H1 (cell line): ENCODE data around the gene MRE11. TPM values are rescaled to one million over a fixed set of nuclear protein-coding genes. Genes with fewer than 3 reads are reported as not detected.

ENCODE experiments used
- CTCF ChIA-PET: fragments of 300-600 bp; sonication (Branson Sonifier 250); formaldehyde crosslinking; loops from one replicate; lab custom pipeline; 2021; ENCODE audit not compliant: partially characterized antibody; lab: Charles Lee
- POLR2A ChIA-PET: fragments of 300-600 bp; sonication (Branson Sonifier 250); formaldehyde crosslinking; loops from one replicate; lab custom pipeline; 2021; ENCODE audit warnings: inconsistent platforms; ENCODE audit not compliant: partially characterized antibody; lab: Charles Lee
- DNase-seq, 2 experiments: peaks; one replicate each; pipeline versions ENCODE4 v3.0.0 to v3.0.0-alpha.2; 2010 to 2022; ENCODE audit warnings: low spot score in 2 of 2, low read depth in 1 of 2, mixed read lengths in 1 of 2
- FAIRE-seq: peaks from 2 replicates; lab custom pipeline; 2011; peaks lifted over from hg19 to GRCh38; lab: Jason Lieb, UNC
- H2AFZ ChIP-seq: 2 replicates; pipeline ENCODE4 v1.8.1; 2012; ENCODE audit warnings: low read length, inconsistent platforms
- H2AK5ac ChIP-seq: 2 replicates; pipeline ENCODE4 v1.6.1; 2013; ENCODE audit warnings: low read depth, low read length
- H2BK120ac ChIP-seq: replicated peaks from 2 replicates; pipeline ENCODE3; 2013; ENCODE audit warnings: low read depth, low read length, inconsistent platforms
- H2BK12ac ChIP-seq: 2 replicates; pipeline ENCODE4 v1.6.1; 2013; ENCODE audit warnings: low read depth, low read length
- H2BK15ac ChIP-seq: 2 replicates; pipeline ENCODE4 v1.6.1; 2013; ENCODE audit warnings: low read length
- H2BK20ac ChIP-seq: 2 replicates; pipeline ENCODE4 v1.6.1; 2013; ENCODE audit warnings: low read length
- H2BK5ac ChIP-seq: 2 replicates; pipeline ENCODE4 v1.6.1; 2013; ENCODE audit warnings: low read depth, low read length
- H3K14ac ChIP-seq: 2 replicates; pipeline ENCODE4 v1.6.1; 2013; ENCODE audit warnings: inconsistent platforms; ENCODE audit not compliant: insufficient read length
- H3K18ac ChIP-seq: 2 replicates; pipeline ENCODE4 v1.6.1; 2013; ENCODE audit warnings: low read length; ENCODE audit errors: extremely low read depth
- H3K23ac ChIP-seq: 2 replicates; pipeline ENCODE4 v1.6.1; 2013; ENCODE audit warnings: inconsistent platforms; ENCODE audit not compliant: insufficient read length
- H3K23me2 ChIP-seq: 2 replicates; pipeline ENCODE4 v1.6.1; 2013; ENCODE audit warnings: low read depth, low read length
- H3K27ac ChIP-seq: 2 replicates; pipeline ENCODE4 v1.6.1; 2011; ENCODE audit warnings: low read depth, low read length, inconsistent platforms
- H3K27me3 ChIP-seq, 4 experiments: replicated peaks in 1 of 4; 1 replicate in 1 of 4; 2 replicates in 3 of 4; pipeline versions ENCODE4 v1.6.1 to v1.8.1; 2011 to 2013; ENCODE audit warnings: low read length in 3 of 4, mild to moderate bottlenecking in 3 of 4, inconsistent platforms in 2 of 4, mixed read lengths in 2 of 4, moderate library complexity in 1 of 4; ENCODE audit not compliant: control insufficient read depth in 3 of 4, insufficient read depth in 3 of 4; ENCODE audit errors: extremely low read depth in 1 of 4
- H3K36me3 ChIP-seq, 4 experiments: 2 replicates each; pipeline versions ENCODE4 v1.6.1 to v1.8.1; 2011 to 2013; ENCODE audit warnings: mild to moderate bottlenecking in 4 of 4, low read length in 3 of 4, moderate library complexity in 2 of 4, control low read depth in 1 of 4, inconsistent platforms in 1 of 4; ENCODE audit not compliant: insufficient read depth in 4 of 4, control insufficient read depth in 2 of 4
- H3K4ac ChIP-seq: replicated peaks from 2 replicates; pipeline ENCODE3; 2013; ENCODE audit warnings: low read length, low read depth, mixed read lengths, inconsistent platforms; ENCODE audit not compliant: insufficient read length
- H3K4me1 ChIP-seq, 4 experiments: replicated peaks in 1 of 4; 1 replicate in 1 of 4; 2 replicates in 3 of 4; pipeline versions ENCODE4 v1.6.1 to v1.8.1; 2011 to 2013; ENCODE audit warnings: low read length in 3 of 4, inconsistent platforms in 2 of 4, mixed read lengths in 1 of 4; ENCODE audit not compliant: insufficient read depth in 4 of 4, control insufficient read depth in 3 of 4
- H3K4me2 ChIP-seq, 2 experiments: 2 replicates each; pipeline versions ENCODE4 v1.6.1 to v1.8.1; 2011 to 2013; ENCODE audit warnings: low read depth in 2 of 2, low read length in 2 of 2, control low read depth in 1 of 2, inconsistent platforms in 1 of 2, mild to moderate bottlenecking in 1 of 2; ENCODE audit not compliant: insufficient read depth in 1 of 2
- H3K4me3 ChIP-seq, 4 experiments: fragments of 200-600, 300-600 bp in 1 of 4; sonication (generic), shearing (Covaris generic), sonication (Bioruptor Twin) in 1 of 4; 2 replicates each; pipeline versions ENCODE4 v1.5.1 to v1.8.1; 2011 to 2016; ENCODE audit warnings: low read length in 4 of 4, low read depth in 3 of 4, control low read depth in 2 of 4, inconsistent platforms in 2 of 4, mild to moderate bottlenecking in 2 of 4, mixed read lengths in 1 of 4, moderate library complexity in 1 of 4; ENCODE audit not compliant: insufficient read depth in 2 of 4; ENCODE audit errors: extremely low read depth in 1 of 4
- H3K56ac ChIP-seq: replicated peaks from 2 replicates; pipeline ENCODE3; 2013; ENCODE audit warnings: low read depth, mild to moderate bottlenecking, mixed read lengths, low read length, inconsistent platforms; ENCODE audit not compliant: insufficient read length
- H3K79me1 ChIP-seq: 2 replicates; pipeline ENCODE4 v1.6.1; 2013; ENCODE audit warnings: low read depth, low read length, control low read depth
- H3K79me2 ChIP-seq, 2 experiments: 2 replicates each; pipeline versions ENCODE4 v1.6.1 to v1.8.1; 2012 to 2013; ENCODE audit warnings: low read length in 2 of 2, mild to moderate bottlenecking in 2 of 2, inconsistent platforms in 1 of 2; ENCODE audit not compliant: insufficient read depth in 2 of 2, control insufficient read depth in 1 of 2
- H3K9ac ChIP-seq, 4 experiments: replicated peaks in 1 of 4; 1 replicate in 1 of 4; 2 replicates in 3 of 4; pipeline versions ENCODE4 v1.6.1 to v1.8.1; 2011 to 2013; ENCODE audit warnings: low read depth in 3 of 4, low read length in 3 of 4, control low read depth in 2 of 4, mild to moderate bottlenecking in 2 of 4, moderate library complexity in 2 of 4, inconsistent platforms in 1 of 4; ENCODE audit errors: extremely low read depth in 1 of 4
- H3K9me3 ChIP-seq, 2 experiments: 2 replicates each; pipeline versions ENCODE4 v1.6.1 to v1.8.1; 2012 to 2013; ENCODE audit warnings: mild to moderate bottlenecking in 2 of 2, moderate library complexity in 2 of 2, control low read depth in 1 of 2, inconsistent platforms in 1 of 2, low read depth in 1 of 2, low read length in 1 of 2, mixed read lengths in 1 of 2; ENCODE audit not compliant: insufficient read depth in 2 of 2
- H4K20me1 ChIP-seq, 2 experiments: replicated peaks in 1 of 2; 2 replicates each; pipeline versions ENCODE3 to v1.8.1; 2011 to 2013; ENCODE audit warnings: inconsistent platforms in 2 of 2, low read length in 2 of 2, mild to moderate bottlenecking in 1 of 2; ENCODE audit not compliant: insufficient read depth in 2 of 2, control insufficient read depth in 1 of 2
- H4K5ac ChIP-seq: 2 replicates; pipeline ENCODE4 v1.6.1; 2013; ENCODE audit warnings: low read length, low read depth, mixed read lengths, inconsistent platforms; ENCODE audit not compliant: insufficient read length
- H4K8ac ChIP-seq: 2 replicates; pipeline ENCODE4 v1.8.0; 2013; ENCODE audit warnings: mild to moderate bottlenecking, moderate library complexity, low read length, inconsistent platforms; ENCODE audit not compliant: insufficient read depth; ENCODE audit errors: extremely low read depth
- H4K91ac ChIP-seq: replicated peaks from 2 replicates; pipeline ENCODE3; 2013; ENCODE audit warnings: low read length, mixed read lengths, inconsistent platforms; ENCODE audit not compliant: insufficient read length
- EZH2 ChIP-seq: fragments of 200-600 bp; sonication (generic); IDR thresholded peaks from 2 replicates; pipeline ENCODE4 v1.7.1; 2012; ENCODE audit warnings: low read depth, mild to moderate bottlenecking, moderate library complexity, low read length, inconsistent platforms; ENCODE audit not compliant: severe bottlenecking
- YY1 ChIP-seq: IDR thresholded peaks from 2 replicates; pipeline ENCODE4 v1.6.1; 2011; ENCODE audit warnings: low read depth, mild to moderate bottlenecking, low read length
- WGBS, 2 experiments: shearing (Covaris generic) in 1 of 2; methylation state at CpG; one replicate each; pipeline versions ENCODE4 v1.1.6 to v1.1.7; 2013 to 2015; ENCODE audit warnings: low lambda C conversion rate in 2 of 2, mixed read lengths in 2 of 2, inconsistent platforms in 1 of 2, low coverage in 1 of 2, missing lambda C conversion rate in 1 of 2; ENCODE audit not compliant: insufficient replicate concordance in 2 of 2, insufficient coverage in 1 of 2, insufficient read length in 1 of 2; ENCODE audit errors: extremely low coverage in 1 of 2, missing lambda C conversion rate in 1 of 2; 5-methylcytosine and 5-hydroxymethylcytosine counted together
- polyA plus RNA-seq, 7 experiments: library from polyadenylated mRNA; depleted of rRNA in 3 of 7; stranded (reverse) in 5 of 7; unstranded in 2 of 7; fragments of >200 nt in 5 of 7; fragments of 200-250 nt in 2 of 7; gene quantifications; 1 replicate in 5 of 7; 2 replicates in 1 of 7; 4 replicates in 1 of 7; pipeline versions ENCODE4 v1.2.1 to v1.2.3, GENCODE V29; 2011 to 2013; ENCODE audit warnings: missing spikeins in 2 of 7, mixed read lengths in 2 of 7
- total RNA-seq: library from RNA; stranded (reverse); fragmentation: NEBNext Ultra II Directional; extraction: Animal tissue kit (Norgen Biotek cat#: 25700); gene quantifications from 2 replicates; pipeline ENCODE4 v1.2.1, GENCODE V29; 2021

The MRE11 gene
- total and polyA plus RNA-seq, 2 of the 8 experiments (the other 6 are each of a cell fraction or from before 2014, with no cell fraction given) = 7.2 to 43.4 TPM

DNA sequence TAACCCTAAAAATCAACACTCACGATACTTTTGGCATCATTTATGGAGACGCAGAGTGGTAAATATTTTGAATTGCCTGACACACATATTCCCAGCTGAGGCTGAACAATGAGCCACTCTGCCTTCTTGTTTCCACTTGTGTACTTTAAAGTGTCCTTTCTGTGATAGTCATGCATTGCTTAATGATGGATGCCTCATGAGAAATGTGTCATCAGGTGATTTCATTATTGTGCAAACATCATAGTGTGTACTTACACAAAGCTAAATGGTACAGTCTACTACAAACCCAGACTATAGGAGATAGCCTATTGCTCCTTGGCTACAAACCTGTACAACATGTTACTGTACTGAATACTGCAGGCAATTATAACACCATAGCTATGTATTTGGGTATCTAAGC is 44.2 kb downstream of the MRE11 start:
- H3K4ac ChIP-seq = no peak overlapping the region
- H3K27me3 ChIP-seq = no peaks in the 10 kb centered on the region
- H3K9ac ChIP-seq = no peak overlapping the region
- no peak overlapping the region for H2BK5ac ChIP-seq
- no peak overlapping the region for H2BK20ac ChIP-seq
- H3K23me2 ChIP-seq = no peaks in the 10 kb centered on the region; the same call in 1 of the 2 replicates
- no peak overlapping the region for H4K5ac ChIP-seq
- no peaks in the 10 kb centered on the region for H3K4me1 ChIP-seq
- no peak overlapping the region for H2BK15ac ChIP-seq
- no peak for TF ChIP-seq YY1
- no peak for TF ChIP-seq EZH2
- whole genome bisulfite sequencing, 2 experiments = 100% methylated on average over 2 of the region's 2 CpGs; no CpG with 5 or more reads in 1 of the 2 experiments
- H3K23ac ChIP-seq = no peak overlapping the region
- H2AK5ac ChIP-seq = no peak overlapping the region
- no peak overlapping the region for H4K8ac ChIP-seq
- no peaks in the 10 kb centered on the region for H3K79me2 ChIP-seq
- FAIRE-seq = no peak
- peaks cover 0 to 41% (median 14%) of the 10 kb centered on the region in 4 experiments; a peak in 5 of 8 replicates for H3K36me3 ChIP-seq
- no peak overlapping the region for H2BK120ac ChIP-seq
- CTCF ChIA-PET = no interaction called here
- no peaks in the 10 kb centered on the region for H3K79me1 ChIP-seq
- no peak overlapping the region for H3K4me3 ChIP-seq
- H3K9me3 ChIP-seq = no peaks in the 10 kb centered on the region
- H4K20me1 ChIP-seq = peaks cover 1 to 2% of the 10 kb centered on the region in 2 experiments
- no peak overlapping the region for H3K56ac ChIP-seq
- no peak for DNase-seq
- H2AFZ ChIP-seq = no peak overlapping the region
- no peak overlapping the region for H3K27ac ChIP-seq
- POLR2A ChIA-PET = no interaction called here
- H3K14ac ChIP-seq = no peak overlapping the region
- no peak overlapping the region for H3K4me2 ChIP-seq
- H4K91ac ChIP-seq = no peak overlapping the region
- no peak overlapping the region for H2BK12ac ChIP-seq
- H3K18ac ChIP-seq = no peak overlapping the region
